Left lung (tissue), 10 donors: Measurements from ENCODE around the gene PADI1. TPM values are rescaled to one million over a fixed set of nuclear protein-coding genes. Genes with fewer than 3 reads are reported as not detected.

ENCODE experiments used
- ATAC-seq: fragments of 200-7000 bp; cut with Tn5 transposase; one replicate; pipeline ENCODE4 v1.9.1; 2020; ENCODE audit warnings: moderate library complexity
- DNase-seq, 4 donors: peaks; one replicate each; pipeline ENCODE4 v3.0.0-alpha.2; 2013 to 2020
- H3K27ac ChIP-seq, 2 donors: fragments of 200-600 bp; sonication (generic) in 1 of 2; one replicate each; pipeline versions ENCODE4 v1.5.0 to v1.8.0; 2020 to 2021
- H3K27me3 ChIP-seq, 2 donors: fragments of 200-600 bp; sonication (generic) in 1 of 2; one replicate each; pipeline versions ENCODE4 v1.5.0 to v1.8.0; 2020 to 2021
- H3K36me3 ChIP-seq, 2 donors: fragments of 200-600 bp; sonication (generic) in 1 of 2; one replicate each; pipeline versions ENCODE4 v1.5.0 to v1.8.0; 2020 to 2021
- H3K4me1 ChIP-seq, 2 donors: fragments of 200-600 bp; one replicate each; pipeline ENCODE4 v1.8.0; 2021
- H3K4me3 ChIP-seq, 2 donors: fragments of 200-600 bp; sonication (generic) in 1 of 2; one replicate each; pipeline versions ENCODE4 v1.5.0 to v1.8.0; 2020 to 2021; ENCODE audit warnings: mild to moderate bottlenecking in 1 of 2
- H3K9me3 ChIP-seq, 2 donors: fragments of 200-600 bp; sonication (generic) in 1 of 2; one replicate each; pipeline versions ENCODE4 v1.5.0 to v1.8.0; 2020 to 2021
- intact Hi-C, 2 donors: fragments of 100-400 bp; cut with DNase I; formaldehyde crosslinking; loops; one replicate each; pipeline versions ENCODE4 v1.11.2 to v1.14.2; 2022
- polyA plus RNA-seq, 6 donors: library from polyadenylated mRNA; unstranded; fragments of 120-200 nt; gene quantifications; one replicate each; pipeline ENCODE4 v1.2.1, GENCODE V29; 2013; ENCODE audit not compliant: insufficient read length in 6 of 6
- total RNA-seq, 2 donors: library from RNA; stranded (reverse); fragmentation: NEBNext Ultra II Directional; extraction: Animal tissue kit (Norgen Biotek cat#: 25700); gene quantifications; one replicate each; pipeline ENCODE4 v1.2.1, GENCODE V29; 2021
- TF ChIP-seq, protein P1 (sequence below), 2 donors: fragments of 200-600 bp; sonication (generic) in 1 of 2; IDR thresholded peaks; one replicate each; pipeline versions ENCODE4 v1.5.0 to v1.8.0; 2021; ENCODE audit warnings: antibody characterized with exemption in 2 of 2
- donor health status: DM: no; HTN: yes; CAD: no.
- donor health status: DM: no; HTN: no; CAD: no.

The PADI1 gene
- total and polyA plus RNA-seq, 8 donors = not detected

DNA sequence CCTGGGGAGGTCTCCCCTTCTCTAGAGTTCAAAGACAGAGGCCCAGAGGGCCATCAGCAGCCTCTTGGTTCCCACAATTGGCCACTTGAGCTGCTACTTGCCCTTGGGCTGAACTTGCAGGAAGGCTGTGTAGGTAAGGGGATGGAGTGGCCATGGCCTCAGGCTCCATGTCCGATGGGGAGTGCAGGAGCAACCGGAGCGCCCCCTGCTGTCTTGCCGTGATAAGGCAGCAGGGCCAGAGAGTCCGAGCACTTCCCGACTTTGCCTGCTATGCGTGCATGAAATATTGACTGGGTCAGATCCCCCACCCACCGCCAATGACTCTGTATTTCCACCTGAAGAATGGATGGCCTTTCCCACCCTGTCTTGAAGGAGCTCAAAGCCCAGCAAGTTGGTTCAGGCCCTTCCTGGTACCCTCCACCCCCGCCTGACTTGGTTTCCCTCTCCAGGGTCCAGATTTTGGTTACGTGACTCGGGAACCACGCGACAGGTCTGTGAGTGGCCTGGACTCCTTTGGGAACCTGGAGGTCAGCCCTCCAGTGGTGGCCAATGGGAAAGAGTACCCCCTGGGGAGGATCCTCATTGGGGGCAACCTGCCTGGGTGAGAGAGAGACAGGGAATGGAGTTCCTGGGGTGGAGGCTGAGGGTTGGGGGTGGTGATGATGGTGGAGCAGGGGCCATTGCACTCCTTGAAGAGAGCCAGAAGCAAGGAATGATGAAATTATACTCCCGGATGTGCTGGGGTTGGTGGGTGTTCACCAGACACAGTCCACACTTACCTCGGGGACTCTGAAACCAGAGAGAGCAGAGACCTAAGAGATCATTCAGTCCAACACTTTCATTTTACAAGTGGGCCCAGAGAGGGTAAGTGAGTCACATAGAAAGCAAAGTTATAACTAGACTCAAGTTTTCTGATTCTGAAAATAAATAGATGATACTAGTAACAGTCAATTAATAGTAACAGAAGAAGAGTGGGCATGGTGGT lies 69.5 kb downstream of the PADI1 start:
- ATAC-seq = peak; percentile 93
- intact Hi-C loops = no loop called here
- Histone ChIP-seq H3K27me3 (peaks cover 0 to 27% of the 10 kb centered on the region in 2 donors), H3K27ac (no peak overlapping the region), H3K4me1 (peaks cover 0 to 10% of the 10 kb centered on the region in 2 donors), H3K36me3 (no peaks in the 10 kb centered on the region), H3K9me3 (no peaks in the 10 kb centered on the region), H3K4me3 (no peak overlapping the region)
- TF ChIP-seq, protein P1, sequence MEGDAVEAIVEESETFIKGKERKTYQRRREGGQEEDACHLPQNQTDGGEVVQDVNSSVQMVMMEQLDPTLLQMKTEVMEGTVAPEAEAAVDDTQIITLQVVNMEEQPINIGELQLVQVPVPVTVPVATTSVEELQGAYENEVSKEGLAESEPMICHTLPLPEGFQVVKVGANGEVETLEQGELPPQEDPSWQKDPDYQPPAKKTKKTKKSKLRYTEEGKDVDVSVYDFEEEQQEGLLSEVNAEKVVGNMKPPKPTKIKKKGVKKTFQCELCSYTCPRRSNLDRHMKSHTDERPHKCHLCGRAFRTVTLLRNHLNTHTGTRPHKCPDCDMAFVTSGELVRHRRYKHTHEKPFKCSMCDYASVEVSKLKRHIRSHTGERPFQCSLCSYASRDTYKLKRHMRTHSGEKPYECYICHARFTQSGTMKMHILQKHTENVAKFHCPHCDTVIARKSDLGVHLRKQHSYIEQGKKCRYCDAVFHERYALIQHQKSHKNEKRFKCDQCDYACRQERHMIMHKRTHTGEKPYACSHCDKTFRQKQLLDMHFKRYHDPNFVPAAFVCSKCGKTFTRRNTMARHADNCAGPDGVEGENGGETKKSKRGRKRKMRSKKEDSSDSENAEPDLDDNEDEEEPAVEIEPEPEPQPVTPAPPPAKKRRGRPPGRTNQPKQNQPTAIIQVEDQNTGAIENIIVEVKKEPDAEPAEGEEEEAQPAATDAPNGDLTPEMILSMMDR (IDR thresholded peaks at IDR 0.05) = peak; percentile 58 to 64
- peak in 3 of 4 donors; percentile 43 to 90 (median 52) for DNase-seq

DNA sequence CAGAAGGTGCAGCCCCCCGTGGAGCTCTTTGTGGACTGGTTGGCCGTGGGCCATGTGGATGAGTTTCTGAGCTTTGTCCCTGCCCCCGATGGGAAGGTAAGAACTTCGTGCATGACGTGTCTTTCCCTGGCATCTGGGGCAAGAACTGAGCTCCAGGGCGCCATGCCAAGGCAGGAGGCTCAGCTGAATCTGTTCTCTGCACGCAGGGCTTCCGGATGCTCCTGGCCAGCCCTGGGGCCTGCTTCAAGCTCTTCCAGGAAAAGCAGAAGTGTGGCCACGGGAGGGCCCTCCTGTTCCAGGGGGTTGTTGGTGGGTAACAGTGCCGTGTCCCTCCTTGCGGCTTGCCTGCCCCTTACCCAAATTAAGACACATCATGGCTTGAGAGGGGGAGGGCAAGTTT lies 71.6 kb downstream of the PADI1 start:
- no peak overlapping the region for H3K4me3 ChIP-seq
- ATAC-seq (no peak), DNase-seq (peak in 2 of 4 donors; percentile 66 to 89)
- intact Hi-C loops = no loop called here
- no peak overlapping the region for H3K27ac ChIP-seq
- TF ChIP-seq, protein P1 (IDR thresholded peaks at IDR 0.05) = no peak
- H3K27me3 ChIP-seq = peaks cover 0 to 35% of the 10 kb centered on the region in 2 donors
- H3K9me3 ChIP-seq = no peaks in the 10 kb centered on the region
- H3K4me1 ChIP-seq = peaks cover 0 to 20% of the 10 kb centered on the region in 2 donors
- H3K36me3 ChIP-seq = no peaks in the 10 kb centered on the region

DNA sequence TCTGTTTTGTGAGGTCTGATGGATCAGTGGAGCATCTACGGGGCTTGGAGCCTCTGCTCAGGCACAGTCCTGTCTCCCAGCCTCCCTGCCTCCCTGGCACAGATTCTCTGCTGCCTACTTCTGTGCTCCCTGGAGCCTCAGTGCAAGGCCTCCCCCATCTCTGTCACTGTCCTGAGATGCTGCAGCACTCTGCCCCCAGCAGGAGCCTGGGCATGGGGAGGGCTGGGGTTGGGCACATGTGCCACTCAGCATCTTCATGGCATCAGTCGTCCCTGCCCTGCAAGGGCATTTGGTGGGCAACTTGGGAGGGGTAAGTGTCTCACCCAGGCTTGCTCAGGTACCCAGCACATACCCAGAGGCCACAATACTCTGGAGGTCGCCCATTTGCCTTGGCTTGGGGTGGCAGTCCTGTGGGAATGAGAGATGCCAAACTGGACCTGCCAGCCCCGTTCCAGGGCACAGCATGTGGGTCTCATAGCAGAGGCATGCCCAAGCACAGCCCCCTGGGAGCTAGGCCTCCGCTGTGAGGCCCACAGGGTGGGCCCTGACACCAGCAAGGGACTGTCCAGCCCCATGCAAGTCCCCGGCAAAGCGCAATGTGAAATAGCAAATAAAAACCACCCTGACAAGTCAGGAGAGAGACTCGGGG lies 72.7 kb downstream of the PADI1 start:
- TF ChIP-seq, protein P1 (IDR thresholded peaks at IDR 0.05) = no peak
- Histone ChIP-seq H3K9me3 (no peaks in the 10 kb centered on the region), H3K36me3 (no peaks in the 10 kb centered on the region), H3K27me3 (peaks cover 0 to 37% of the 10 kb centered on the region in 2 donors), H3K4me3 (no peak overlapping the region), H3K27ac (no peak overlapping the region), H3K4me1 (peaks cover 0 to 30% of the 10 kb centered on the region in 2 donors)
- ATAC-seq = no peak
- intact Hi-C loops = no loop called here
- DNase-seq = no peak

DNA sequence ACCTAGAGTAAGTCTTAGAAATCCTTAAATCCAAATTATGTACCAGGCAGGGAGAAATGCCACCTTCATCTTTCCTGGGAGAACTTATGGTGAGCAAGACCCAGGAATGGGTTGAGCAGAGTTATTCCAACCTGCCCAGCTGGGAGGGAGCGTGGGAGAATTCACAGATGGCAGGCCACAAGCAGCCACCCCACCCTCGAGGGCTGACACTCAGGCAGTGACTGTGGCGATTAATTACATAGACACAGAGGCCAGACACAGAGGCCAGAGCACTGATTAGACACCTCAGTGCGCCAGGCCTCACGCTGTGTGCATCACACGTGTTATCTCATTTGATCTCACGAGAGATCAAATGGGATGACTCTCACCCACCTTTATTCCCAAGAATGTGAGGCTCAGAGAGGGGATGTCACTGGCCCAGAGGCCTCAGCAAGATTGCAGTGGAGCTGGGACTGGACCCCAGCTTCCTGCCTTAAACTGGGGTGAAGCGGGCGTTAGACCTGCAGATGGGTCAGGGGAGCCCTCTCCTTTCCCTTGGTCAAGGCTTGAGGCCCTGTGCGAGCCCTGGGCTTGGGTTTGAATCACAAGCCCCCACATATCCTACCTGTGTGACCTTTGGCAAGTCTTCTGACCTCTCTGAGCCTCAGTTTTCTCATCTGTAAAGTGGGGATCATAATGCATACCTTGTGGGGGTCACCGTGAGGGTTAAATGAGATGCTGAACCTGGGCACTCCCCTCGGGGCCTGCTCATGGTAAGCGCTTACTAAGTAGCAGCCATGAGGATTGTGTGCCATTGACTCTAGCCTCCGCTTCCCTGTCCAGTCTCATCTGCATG lies 74.3 kb downstream of the PADI1 start:
- Histone ChIP-seq H3K27ac (no peak overlapping the region), H3K4me1 (peaks cover 0 to 37% of the 10 kb centered on the region in 2 donors), H3K27me3 (peaks cover 0 to 42% of the 10 kb centered on the region in 2 donors), H3K4me3 (no peak overlapping the region), H3K9me3 (no peaks in the 10 kb centered on the region), H3K36me3 (no peaks in the 10 kb centered on the region)
- intact Hi-C loops = no loop called here
- TF ChIP-seq, protein P1 (IDR thresholded peaks at IDR 0.05) = no peak
- ATAC-seq = no peak
- DNase-seq = no peak
